Suppressor macrophage treated with lipopolysaccharide for 4 hours (primary cell): ENCODE data around the gene EYS.

Source experiments
- DNase-seq: peaks from one replicate; pipeline ENCODE4 v3.0.0-alpha.2; 2020

Gene EYS

DNA sequence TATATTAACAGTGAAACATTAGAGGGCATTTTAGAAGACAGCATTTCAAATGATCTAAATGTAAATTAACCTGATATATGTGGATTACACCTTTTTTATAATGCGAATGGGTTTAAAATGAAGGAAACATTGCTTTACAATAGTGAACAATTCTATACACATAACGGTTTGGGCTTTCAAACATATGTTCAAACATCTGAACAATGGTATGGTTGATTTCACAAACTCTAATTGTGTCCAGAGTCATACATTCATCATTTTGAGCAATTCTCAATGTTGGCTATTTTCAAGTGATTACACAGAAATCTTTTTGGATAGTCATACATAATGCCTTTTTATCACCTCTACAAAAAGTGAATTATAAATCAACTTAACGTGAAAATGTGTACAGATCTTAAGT is 1493.3 kb downstream of the EYS start:
- no peak for DNase-seq

DNA sequence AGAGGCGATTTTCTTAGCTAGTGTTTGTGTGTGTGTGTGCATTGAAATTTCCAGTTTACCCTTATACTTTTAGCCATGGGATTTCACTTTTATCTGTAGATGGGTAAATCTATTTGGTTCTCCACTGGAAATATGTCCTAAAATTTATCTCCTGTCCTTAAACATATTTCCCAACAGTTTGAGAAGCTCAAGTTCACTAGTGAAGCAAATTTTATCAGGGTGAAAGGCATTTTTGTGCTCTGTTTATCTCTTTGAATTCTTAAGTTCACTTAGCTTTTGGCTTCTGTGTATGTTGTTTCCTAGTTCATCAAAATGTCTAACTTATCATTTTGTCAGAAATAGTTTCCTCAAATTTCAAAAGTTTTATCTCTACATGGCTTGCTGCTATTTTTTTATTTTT is 1509.8 kb downstream of the EYS start:
- no peak for DNase-seq

DNA sequence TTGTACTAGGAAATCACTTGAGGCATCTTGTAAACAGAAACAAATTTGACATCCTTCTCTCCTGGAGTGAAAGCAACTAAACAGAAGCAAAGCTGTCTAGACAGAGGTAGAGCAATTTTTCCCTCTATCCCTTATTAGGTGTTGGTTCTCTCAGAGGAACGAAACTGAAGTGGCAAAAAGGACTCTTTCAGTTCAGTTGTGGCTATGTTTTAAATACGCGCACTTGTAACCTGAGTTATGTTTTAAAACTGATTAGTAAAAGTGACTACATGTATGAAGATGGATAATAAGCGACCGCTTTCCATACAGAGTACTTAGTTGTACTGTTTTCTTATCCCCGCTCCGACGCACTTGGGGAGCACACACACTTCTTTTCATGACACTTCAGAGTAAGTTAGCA is 1520.4 kb downstream of the EYS start:
- no peak for DNase-seq

DNA sequence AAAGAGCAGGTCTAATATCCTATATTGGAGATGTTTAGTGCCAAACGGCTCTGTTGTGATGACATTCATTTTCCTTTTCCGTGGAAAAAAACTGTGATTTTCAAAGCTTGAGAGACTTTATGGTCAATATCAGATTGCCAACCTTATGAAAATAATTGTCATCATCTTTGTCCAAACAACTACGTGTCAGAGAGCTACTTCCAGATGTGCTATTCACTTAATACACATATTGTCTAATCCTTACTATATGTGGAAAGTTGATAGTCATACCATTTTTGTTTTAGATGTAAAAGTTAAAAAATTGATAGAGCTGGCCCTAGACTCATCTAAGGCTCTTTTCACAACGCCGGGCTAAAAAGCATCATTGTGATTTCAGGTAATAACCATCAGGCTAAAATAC is 1521.4 kb downstream of the EYS start:
- no peak for DNase-seq

DNA sequence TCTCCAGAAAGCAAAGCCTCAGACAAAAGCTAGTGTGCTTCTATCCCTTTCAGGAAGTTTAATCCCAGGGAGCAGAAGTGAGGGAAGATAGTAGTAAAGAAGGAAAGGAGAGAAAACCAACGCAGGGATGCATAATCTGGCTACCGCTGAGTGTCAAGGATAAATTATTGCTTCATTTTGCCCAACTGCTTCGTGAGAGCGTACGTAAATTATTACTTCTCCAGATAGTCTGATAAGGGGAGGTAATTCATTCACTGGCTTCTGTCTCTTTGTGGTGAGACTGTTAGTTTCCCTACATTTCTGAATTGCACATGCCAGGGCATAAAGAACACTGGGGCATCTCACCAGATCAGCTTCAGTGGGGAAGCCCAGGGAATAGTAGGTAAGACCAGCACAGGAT is 1531.7 kb downstream of the EYS start:
- DNase-seq: no peak

DNA sequence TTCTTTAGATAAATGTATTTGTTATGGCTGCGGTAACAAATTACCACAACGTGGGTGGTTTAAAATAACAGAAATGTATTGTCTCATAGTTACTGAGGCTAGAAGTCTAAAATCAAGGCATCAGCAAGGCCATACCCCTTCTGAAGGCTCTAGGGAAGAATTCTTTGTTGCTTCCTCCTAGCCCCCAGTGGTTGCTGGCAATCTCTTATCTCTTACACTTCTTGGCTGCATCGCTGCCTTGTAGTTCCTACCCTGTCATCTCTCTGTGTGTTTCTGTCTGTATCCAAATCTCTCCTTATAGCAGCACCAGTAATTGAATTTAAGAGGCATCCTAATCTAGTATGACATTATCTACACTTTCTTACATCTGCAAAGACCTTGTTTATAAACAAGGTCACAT is 1536.7 kb downstream of the EYS start:
- no peak for DNase-seq

DNA sequence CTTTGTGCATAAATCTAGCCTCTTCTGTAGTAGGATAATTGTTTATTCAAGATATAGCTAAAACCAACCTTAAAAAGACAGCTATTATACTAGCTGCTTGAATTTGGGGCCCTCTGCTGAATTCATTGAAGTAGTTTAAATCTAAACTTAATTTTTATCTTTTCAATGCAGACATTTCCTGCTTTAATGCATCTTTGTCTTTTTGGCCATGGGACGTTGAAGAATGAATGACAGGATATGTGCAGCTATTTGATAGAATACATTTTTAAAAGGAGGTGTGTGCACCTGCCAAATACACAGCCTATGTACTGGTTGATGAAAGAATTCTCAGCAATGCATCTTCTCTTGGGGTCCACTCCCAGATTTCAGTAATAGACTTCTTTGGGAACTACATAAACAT is 1546.5 kb downstream of the EYS start:
- DNase-seq: no peak

DNA sequence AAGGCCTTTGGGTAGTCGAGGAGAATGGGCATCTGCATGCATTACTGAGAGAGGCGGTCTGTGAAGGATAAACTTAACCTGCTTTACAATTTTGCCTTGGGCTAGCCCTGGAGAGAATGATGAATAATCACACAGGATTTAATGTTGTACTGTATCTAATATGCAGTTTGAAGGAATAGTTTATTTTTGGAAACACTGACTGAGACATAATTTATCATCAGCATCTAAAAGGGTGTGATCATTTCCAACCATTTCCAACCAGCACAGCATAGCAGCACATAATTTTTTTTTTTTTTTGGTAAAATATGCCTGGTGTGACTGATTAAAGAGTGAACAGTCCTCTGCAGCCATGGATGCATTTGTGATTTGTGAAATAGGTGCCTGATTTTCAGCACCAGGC is 1552.0 kb downstream of the EYS start:
- DNase-seq: no peak

DNA sequence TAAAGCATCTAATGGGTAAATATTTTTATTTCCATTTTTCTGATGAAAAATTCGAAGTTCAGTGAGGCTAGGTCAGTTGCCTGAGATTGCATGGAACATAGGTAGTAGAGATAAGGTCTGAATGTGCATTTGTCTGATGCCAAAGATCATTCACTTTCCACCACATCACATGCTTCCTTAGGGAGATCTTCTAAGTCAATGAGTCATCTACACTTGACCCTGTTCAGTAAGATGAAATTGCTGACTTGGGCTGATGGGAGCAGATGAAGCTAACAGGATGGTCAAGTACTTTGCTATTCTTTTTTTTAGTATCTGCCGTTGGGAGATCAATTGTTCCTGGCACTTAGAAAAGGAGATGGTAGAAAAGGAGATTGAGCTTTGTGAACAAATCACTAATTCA is 1560.2 kb downstream of the EYS start:
- DNase-seq: no peak

DNA sequence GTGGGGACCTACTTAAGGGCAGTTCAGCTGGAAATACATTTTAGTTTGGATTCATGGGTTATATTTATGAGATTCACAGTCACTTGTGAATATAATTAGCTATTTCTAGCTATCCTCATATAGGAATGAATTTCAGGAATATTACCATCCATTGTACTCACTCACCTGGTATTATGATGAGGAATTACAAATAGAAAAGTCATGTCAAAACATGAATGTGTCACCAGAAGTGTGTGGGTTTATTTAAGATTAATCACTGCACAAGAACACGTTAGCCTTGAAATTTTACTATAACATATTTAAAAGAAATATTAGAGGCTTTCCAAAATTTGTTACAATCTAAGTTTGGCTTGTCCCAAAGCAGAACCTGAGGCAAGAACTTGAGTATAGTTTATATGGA is 1560.9 kb downstream of the EYS start:
- no peak for DNase-seq

DNA sequence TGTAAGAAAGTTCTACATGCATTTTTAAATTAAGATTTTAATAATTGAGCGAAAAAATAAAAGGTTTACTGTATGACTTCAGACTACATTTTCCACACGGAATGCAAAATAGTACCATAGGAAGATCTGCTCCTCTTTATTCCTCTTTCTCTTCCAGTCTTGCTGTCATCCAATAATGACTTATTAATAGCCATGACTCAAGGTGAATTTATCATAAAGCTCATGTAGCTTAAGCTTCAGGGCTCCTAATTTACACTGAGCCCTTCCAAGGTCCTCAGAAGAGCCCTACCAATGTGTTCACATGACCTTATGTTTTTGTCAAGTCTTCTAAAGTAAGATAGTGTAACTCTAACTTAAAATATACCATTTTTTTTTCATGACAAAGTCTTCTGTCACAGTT is 1561.4 kb downstream of the EYS start:
- DNase-seq: no peak

DNA sequence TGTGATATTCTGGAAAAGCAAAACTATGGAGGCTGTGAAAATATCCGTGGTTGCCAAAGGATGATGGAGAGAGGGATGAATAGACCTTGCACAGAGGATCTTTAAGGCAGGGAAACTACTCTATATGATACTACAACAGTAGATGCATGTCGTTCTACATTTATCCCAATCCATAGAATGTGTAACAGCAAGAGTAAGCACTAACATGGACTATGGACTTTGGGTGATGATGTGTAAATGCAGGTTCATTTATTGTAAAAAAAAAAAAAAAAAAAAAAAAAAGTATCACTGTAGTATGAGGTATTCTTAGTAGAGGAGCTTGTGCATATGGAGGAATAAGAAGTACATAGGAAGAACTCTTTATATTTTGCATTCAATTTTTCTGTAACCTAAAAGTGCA is 1563.9 kb downstream of the EYS start:
- no peak for DNase-seq

DNA sequence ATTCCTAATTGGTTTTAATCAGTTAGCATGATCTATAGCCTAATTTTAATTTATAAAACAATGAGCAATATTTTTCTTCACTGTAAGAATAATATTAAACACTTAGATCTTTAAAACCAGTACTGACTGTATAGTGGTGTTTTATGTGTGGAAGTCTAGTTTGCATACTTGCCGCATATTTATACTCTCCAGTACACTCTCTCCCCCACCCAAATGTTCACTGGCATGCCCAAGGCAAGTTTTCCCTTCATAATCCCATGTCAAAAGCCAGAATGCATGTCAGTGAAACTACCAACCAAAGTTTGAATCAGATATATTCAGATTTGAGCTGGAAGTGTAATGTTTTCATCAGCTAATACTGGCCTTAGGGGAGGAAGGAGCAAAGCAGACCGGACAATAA is 1565.3 kb downstream of the EYS start:
- DNase-seq: no peak

DNA sequence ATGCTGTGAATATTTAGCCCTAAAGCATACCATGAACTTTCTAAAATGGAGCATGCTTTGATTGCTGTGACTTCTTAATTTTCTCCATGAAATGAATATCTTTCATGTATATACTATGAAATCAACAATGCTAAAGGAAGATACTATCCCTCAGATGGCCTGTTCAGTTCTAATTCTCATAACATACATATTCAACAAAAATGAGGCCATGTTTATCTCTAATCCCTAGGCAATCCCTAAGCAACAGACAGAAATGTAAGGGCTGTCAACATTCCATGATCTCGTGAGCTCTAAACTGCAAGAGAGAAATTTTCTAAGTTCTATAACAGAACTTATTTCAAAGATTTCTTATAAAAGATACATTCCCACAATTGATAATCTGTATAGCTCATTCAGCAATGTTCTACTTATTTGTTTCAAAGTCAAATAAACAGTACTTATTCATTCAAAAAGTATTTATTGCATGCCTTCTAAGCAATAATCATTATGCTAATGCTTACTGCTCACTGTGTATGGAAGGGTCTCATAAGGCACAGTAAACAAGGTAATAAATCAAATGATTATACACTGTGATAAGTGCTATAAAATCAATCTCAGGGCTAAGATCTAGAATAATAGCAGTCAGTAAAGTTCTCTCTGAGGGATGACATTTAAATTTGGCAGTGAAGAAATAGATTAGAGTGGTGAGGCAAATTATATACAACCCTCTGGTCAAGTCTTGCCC is 1578.6 kb downstream of the EYS start:
- DNase-seq: no peak

DNA sequence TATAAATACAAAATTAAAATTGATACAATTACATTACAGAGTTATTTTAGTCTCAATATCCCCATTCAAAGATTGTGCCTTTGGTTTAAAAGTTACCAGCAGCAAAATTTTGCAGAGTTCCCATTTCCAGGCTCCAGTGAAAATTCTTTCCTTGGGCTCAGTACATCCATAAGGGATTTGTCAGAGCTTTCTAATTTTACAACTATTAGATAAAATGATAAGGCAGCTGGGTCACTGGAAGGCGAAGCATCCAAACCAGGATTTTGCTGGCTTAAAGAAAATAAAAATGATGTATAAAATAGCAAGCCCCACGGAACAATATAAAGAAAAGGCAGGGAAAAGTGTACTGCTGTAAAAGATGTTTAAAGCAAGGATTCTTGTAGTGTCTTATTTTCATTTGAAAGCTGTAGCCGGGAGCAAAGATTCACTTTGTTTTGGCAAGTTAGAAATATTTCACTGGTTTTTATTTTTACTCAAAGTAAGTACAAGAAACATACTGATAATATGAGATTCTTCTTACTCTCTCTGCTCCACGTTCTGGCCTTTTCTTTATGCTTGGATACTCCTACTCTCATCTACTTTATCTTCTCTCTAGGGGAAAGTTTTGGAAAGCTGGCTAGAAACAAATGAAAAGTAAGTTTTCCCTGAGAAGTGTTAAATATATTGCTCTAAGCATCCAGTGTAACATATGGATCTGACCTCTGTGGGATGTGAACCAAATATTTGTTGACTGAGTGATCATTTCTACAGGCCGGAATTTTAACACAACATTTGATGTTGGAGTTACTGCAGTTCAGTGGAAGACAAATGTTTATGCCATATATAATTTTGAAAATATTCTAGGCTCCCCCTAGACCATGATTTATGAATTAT is 1583.0 kb downstream of the EYS start:
- no peak for DNase-seq

DNA sequence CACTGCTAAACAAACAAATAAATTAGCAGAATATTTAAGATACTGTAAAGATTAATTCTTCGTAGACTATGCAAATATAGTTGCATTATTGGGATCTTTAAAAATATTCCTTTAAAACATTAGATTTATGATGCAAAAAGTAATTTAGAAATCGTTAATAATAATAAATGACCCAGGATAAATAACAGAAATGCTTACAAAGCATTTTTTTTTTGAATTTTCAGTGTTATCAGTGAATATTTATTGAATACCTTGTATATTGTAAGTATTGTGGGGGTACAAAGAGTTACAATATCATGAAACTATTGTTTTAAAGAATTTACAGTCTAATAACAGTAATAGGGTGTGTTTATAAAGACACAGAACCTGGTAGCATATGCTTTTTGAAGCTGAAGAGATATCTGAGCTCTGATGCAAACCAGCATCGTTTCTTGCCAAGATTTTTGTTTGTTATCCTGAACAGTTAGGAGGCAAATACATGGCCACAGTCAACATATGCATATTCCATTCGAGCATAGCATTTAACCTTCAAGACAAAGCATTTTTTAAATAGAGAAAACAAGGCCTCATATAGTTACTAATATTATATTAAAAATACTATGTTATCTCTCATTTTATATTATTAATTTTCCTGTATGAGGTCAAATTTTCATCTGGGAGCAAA is 1584.2 kb downstream of the EYS start:
- DNase-seq: no peak

DNA sequence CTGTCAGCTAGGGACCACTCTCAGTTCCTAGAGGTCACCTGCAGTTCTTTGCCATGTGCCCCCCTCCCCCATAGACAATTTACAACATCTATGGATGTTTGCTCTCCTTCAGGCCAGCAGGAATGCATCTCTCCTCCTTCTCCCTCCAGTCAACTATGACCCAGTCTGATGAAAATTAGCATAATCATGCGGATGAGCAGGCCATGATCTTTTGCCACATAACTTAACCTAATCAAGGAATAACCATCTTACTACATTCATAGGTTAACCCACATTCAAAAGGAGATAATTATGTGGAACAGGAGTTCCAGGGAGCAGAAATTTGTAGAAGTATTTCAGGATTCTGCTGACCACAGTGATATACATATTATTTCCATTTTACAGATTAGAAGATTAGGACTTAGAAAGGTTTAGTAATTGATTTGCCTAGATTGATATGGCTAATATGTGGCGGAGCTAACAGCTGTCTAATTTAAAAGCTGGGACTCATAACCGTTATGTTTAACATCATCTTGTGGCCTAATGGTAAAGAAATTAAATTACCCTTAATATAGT is 1585.9 kb downstream of the EYS start:
- DNase-seq: no peak

DNA sequence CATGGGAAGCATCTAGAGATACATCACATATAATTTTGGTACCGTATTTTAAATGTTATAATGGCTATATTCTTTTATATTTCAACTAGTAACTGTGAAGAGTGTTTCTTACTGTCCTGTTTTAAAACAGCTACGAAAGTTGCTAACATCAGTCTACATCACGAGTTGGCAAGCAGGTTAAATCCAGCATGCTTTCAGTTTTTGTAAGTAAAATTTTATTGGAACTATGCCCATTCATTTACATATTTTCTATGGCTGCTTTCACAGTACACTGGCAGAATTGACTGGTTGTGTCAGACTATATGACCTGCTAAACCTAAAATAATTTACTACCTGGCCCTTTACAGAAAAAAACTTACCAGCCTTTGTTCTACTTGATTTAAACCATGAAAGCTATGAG is 1593.3 kb downstream of the EYS start:
- no peak for DNase-seq

DNA sequence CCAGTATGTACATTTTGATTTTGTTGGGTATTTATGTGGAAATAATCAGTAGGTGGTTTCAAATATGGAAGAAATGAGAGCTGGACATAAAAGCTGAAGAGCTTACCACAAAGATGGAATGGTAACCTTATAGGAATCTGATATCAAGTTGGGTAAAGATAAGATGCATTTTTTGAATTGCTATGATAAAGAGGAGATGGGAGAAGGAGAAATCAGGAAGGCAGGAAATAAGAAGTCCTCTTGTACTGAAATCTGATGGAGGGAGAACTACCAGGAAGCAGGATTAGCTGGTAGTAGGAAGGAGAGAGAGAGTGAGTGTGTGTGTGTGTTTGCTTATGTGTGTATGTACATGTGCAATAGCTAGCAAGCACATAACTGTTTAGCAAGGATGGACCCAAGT is 1603.0 kb downstream of the EYS start:
- DNase-seq: no peak

DNA sequence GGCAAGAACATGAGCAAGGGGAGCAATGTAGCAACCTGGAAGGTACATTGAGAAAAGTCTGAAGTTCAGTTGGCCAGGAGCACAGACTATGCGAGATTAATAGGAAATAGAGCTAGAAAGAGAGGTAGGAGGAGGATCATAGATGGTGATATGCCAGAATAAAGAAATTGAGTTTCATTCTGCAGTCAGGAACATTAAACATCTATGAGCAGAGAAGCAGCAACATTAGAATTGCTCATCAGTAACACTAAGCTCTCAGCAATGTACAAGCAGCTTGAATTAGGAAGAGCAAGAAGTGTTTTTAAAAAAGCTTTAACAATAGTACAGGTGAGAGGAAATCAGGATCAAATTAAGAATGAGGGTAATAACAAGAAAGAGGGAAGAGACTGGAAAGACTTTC is 1603.5 kb downstream of the EYS start:
- no peak for DNase-seq

DNA sequence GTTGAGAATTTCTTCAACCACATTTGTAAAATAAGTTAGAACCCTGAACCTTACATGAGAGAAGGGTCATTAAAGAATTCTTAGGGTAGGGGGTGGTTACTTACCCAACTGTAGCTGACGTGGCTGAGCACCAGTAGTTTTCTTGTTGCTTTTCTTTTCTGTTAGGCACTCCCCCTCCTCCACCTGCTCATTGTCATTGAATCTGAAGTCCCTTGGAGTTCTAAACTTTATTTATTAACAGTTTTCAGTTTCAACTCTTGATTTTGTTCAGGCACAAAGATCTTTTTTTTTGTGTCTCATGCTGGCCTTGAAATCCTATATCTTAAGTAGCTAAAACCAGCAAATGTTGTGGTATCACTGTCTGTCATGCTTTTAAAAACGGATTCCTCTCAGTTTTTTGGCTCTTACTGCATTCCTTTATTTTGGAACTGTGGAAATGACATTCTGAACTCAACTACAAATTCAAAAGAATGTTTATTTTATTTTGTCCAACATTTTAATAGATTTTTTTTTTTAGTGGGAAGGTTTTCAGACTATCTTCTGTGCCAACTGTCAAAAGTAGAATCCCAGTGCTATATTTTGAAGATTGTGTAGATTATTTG is 1606.2 kb downstream of the EYS start:
- no peak for DNase-seq

DNA sequence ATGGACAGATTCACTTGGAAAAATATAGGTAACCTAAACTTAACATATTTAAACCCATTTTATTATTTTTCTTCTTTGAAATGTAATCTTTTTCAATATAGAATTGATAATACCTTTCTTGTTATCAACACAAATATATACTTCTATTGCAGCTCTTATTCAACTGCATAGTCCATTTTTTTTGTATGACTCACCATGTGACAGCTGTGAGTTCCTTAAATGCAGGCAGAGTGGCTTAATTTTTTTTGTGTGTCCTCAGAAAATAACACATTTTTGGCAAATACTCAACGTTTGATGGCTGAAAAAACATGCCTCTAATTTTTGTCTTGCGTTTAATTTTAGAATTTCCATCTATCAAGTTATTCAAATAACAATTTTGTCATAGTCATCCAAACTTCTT is 1616.7 kb downstream of the EYS start:
- DNase-seq: no peak

DNA sequence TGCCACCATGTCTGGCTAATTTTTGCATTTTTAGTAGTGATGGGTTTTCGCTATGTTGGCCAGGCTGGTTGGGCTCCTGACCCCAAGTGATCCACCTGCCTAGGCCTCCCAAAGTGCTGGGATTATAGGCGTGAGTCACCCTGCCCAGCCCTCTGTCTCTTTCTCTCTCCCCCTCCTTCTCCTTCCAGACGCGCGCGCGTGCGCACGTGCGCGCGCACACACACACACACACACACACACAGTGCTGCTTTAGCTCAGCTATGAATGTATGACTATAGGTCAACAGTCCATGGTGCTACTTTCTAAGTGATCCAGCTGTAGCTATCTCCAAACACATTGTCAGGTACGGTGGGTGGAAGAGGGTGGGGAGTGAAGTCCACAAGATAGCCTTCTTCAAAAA is 1621.9 kb downstream of the EYS start:
- no peak for DNase-seq
